CD4-positive, alpha-beta T cell treated with Interferon alpha-2 for 1 hour (primary cell): ENCODE results near the gene LYRM9.
"Not testable (repeated sequence)": the region's sequence is repeated elsewhere in the genome, so short reads cannot be mapped to it uniquely, and the experiment has no call there.

Experiments used
- DNase-seq, 2 donors: peaks; one replicate each; pipeline ENCODE4 v3.0.0-alpha.2; 2020 to 2022

Gene LYRM9

GRCh38 chr17:27905447-27906225, 12.5 kb upstream of the LYRM9 start:
- no peak for DNase-seq

- no peak for DNase-seq
Observed at GRCh38 chr17:27904534-27905446, 11.6 kb upstream of the LYRM9 start.

- no peak for DNase-seq
Observed at GRCh38 chr17:27904114-27904513, 10.9 kb upstream of the LYRM9 start.

- DNase-seq, result no peak
Observed at GRCh38 chr17:27899525-27899924, 6.4 kb upstream of the LYRM9 start.

- no peak for DNase-seq
Observed at GRCh38 chr17:27898096-27898495, 4.9 kb upstream of the LYRM9 start.

- DNase-seq, result no peak
Observed at GRCh38 chr17:27896701-27897100, 3.5 kb upstream of the LYRM9 start.

GRCh38 chr17:27895940-27896535, 2.9 kb upstream of the LYRM9 start:
- no peak for DNase-seq

GRCh38 chr17:27895123-27895895, 2.1 kb upstream of the LYRM9 start:
- no peak for DNase-seq

GRCh38 chr17:27893841-27894503, 807 bp upstream of the LYRM9 start:
- DNase-seq, result no peak

- no peak for DNase-seq
Observed at GRCh38 chr17:27892542-27892865, 661 bp downstream of the LYRM9 start.

GRCh38 chr17:27891841-27892240, 1.3 kb downstream of the LYRM9 start:
- DNase-seq, result no peak

- no peak for DNase-seq
Observed at GRCh38 chr17:27889711-27890251, 3.4 kb downstream of the LYRM9 start.

- no peak for DNase-seq
Observed at GRCh38 chr17:27888945-27889344, 4.2 kb downstream of the LYRM9 start.

- no peak for DNase-seq
Observed at GRCh38 chr17:27888067-27888466, 5.1 kb downstream of the LYRM9 start.

GRCh38 chr17:27886348-27886906, 6.7 kb downstream of the LYRM9 start:
- DNase-seq, result not testable (repeated sequence)

GRCh38 chr17:27882162-27882840, 10.9 kb downstream of the LYRM9 start:
- no peak for DNase-seq

GRCh38 chr17:27879987-27880608, 13.1 kb downstream of the LYRM9 start:
- DNase-seq, result peak; percentile 60 to 71

GRCh38 chr17:27878776-27879562, 14.2 kb downstream of the LYRM9 start:
- DNase-seq, result peak; percentile 3 to 22

GRCh38 chr17:27873746-27874145, 19.4 kb downstream of the LYRM9 start:
- no peak for DNase-seq

- no peak for DNase-seq
Observed at GRCh38 chr17:27873211-27873610, 20.0 kb downstream of the LYRM9 start.
